Dermis blood vessel endothelial cell (primary cell): ENCODE measurements around the gene IL26. TPM values are rescaled to one million over a fixed set of nuclear protein-coding genes. Genes with fewer than 3 reads are reported as not detected.
A peak's percentile ranks its signal among the peaks of the same experiment; 100 is the strongest.
"Not testable (repeated sequence)": the region's sequence is repeated elsewhere in the genome, so short reads cannot be mapped to it uniquely, and the experiment has no call there.

Source experiments
- DNase-seq: peaks from one replicate; pipeline ENCODE4 v3.0.0; 2010
- total RNA-seq: library from RNA; depleted of rRNA; stranded (reverse); fragments of >200 nt; gene quantifications from 2 replicates; pipeline ENCODE4 v1.2.3, GENCODE V29; 2014

IL26 gene
- total RNA-seq, 1 donor from 2014 or later: not detected

GRCh38 chr12:68239309-68239982 is 13.8 kb upstream of the IL26 start:
- DNase-seq: peak; percentile 2

DNA sequence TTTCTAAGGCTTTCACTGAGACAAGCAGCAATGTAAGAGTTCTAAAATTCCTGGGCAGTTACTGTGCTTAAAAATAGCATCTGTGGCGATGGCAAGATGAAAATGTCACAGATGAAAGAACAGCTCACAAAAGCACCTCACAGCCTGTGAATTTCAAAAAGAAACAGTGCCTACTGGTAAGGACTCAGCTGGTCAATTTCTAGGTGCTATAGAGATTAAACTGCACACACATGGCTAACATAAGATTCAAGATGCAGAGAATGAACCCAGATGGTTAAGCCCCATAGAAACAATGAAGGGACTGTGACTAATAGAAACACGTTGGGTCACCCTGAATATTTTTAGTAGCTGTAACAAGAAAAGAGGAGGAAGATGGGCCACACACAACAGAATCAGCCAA is 12.0 kb upstream of the IL26 start:
- no peak for DNase-seq

GRCh38 chr12:68237078-68237477 is 11.5 kb upstream of the IL26 start:
- DNase-seq: no peak

- peak; percentile 54 for DNase-seq
Measured at GRCh38 chr12:68236421-68237059, 10.9 kb upstream of the IL26 start.

DNA sequence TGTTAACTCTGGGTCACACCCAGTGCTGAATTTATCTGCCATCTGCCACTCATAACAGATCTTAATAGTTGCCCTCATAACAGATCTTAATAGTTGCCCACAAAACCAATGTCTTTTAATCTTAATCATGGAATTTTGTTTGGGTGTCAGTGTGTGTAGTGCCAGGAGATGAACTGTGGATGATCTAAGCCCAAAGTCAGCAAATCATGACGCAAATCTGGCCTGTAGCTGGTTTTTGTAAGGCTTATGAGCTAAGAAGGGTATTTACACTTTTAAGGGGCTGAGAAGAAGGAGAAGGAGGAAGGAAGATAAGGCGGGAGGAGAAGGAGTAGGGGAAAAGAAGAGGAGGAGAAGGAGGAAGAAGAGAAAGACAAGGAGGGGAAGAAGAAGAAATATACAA is 10.0 kb upstream of the IL26 start:
- DNase-seq: no peak

DNA sequence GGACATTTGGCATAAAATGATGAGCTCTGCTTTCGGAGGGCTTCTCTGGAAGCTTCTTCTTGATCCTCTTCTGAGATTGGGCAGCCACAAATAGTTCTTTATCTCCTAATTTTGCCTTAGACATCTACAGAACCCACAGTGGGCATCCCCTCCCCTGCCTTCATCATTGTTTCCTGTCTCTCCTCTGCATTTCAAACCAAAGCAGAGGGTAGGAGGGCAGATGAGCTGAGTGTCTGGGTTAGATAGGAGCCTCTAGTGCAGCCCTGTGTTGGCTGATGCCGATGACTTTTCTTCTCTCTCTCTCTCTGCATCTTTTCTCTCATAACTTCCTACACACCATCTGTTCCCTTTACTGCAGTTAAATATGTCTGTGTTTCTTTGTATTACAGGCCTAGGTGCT is 8.5 kb upstream of the IL26 start:
- no peak for DNase-seq

DNA sequence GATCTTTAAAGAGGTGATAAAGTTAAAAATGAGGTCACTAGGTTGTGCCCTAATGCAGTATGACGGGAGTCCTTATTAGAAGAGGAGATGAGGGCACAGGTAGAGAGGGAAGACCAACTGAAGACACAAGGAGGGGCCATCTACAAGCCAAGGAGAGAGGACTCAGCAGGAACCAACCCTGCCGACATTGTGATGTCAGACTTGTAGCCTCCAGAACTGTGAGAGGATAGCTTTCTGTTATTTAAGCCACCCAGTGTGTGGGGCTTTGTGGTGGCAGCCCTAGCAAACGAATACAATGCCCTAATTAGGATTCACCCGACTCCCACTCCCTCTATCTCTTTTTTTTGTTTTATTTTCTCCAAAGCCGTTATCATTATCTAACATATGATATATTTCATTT is 7.9 kb upstream of the IL26 start:
- DNase-seq: no peak

DNA sequence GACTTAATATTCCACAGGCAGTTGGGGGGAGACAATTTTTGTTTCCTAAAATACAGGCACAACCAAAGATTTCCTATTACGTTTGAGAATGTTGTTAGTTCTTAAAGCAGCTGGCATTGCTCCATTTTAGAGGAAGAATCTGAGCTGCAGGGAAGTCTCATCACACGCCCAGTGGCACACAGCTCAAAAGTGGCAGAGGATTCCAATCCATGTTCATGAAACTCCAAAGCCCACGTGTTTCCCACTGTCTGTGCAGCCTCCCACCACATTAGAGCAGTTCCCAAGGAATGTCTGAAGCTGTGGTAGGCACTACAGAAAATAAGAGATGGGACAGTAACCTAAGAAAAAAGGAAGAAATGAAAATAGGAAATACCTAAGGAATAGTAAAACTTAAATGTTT is 6.1 kb upstream of the IL26 start:
- no peak for DNase-seq

DNA sequence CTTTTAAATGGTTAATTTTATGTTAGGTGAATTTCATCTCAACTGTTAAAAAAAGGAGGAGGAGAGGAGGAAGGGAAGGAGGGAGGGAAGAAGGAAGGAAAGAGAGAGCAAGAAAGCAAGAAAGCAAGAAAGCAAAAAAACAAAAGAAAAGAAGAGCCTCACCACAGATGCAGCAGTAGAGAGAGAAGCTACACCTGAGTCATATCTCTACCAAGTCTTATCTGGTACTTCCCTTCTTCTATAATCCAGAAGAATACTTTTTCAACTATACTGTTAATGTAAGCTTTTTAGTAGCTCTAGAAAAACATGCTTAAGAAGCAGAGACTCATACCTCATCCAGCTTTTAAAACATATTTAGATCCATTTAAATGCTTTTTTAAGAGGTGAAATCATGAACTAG is 5.6 kb upstream of the IL26 start:
- DNase-seq: no peak

GRCh38 chr12:68229956-68230355 is 4.3 kb upstream of the IL26 start:
- no peak for DNase-seq

- DNase-seq: no peak
Measured at GRCh38 chr12:68227356-68227755, 1.7 kb upstream of the IL26 start.

GRCh38 chr12:68224613-68225285 is 861 bp downstream of the IL26 start:
- DNase-seq: no peak

DNA sequence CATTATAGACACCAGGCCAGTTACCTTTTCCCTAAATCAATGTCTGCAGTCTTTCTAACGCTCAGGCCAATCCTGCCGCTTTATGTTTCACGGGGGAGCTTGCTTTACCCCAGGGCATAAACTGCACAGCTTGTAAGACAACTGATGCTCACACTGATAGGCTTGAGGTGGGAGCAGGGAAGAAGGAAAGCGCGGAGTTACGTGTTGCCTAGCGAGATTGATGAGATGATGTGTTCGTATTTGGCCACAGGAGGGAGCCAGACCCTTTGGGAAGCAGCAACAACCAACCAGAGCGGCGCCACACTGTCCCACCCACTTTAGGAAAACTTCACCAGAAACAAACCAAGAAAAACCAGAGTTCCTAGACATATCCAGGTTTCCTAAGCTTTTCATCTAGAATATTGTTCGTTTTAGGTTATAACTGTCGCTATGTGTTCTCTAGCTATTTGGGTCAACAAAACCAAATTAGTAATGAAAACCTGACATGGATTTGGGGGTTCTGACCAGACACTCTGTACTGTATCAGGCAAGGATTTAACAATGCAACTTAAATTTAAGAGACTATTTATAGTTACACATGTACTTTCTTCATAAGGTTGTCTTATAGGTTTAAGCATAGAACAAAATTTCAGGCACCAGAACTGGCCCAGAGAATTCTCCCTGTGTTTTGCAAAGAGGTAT is 2.4 kb downstream of the IL26 start:
- peak; percentile 94 for DNase-seq

GRCh38 chr12:68222326-68222725 is 3.3 kb downstream of the IL26 start:
- peak; percentile 23 for DNase-seq

DNA sequence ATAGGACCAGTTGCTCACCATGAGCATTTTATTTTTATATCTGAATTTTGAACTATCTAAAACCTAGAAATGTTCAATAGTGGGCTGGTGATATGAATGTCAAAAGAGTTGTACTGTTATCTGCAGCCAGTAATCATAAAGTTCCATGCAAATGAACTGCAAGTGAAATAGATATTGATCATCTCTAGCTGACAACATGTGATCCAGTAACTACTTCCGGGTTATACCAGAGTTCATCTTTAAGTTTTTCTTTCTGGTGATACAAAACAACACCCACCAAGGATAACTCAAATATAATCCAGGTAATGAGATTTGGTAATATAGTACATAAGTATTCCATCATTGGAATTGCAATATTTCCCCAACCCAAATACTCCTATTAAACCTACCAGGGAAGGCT is 4.1 kb downstream of the IL26 start:
- DNase-seq: no peak

DNA sequence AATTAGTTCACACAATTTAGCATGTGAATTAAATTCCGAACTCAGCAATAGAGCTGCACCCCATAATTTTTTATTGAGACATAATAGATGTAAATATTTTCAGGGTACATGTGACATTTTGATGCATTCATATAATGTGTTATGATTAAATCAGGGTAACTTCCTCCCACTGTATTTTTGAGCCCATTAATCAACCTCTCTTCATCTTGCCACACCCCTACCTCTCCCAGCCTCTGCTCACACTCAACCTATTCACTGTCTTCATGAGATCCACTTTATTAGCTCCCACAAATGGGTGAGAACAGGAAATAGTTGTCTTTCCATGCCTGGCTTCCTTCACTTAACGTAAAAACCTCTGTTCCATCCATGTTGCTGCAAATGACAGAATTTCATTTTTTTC is 14.7 kb downstream of the IL26 start:
- DNase-seq: no peak

DNA sequence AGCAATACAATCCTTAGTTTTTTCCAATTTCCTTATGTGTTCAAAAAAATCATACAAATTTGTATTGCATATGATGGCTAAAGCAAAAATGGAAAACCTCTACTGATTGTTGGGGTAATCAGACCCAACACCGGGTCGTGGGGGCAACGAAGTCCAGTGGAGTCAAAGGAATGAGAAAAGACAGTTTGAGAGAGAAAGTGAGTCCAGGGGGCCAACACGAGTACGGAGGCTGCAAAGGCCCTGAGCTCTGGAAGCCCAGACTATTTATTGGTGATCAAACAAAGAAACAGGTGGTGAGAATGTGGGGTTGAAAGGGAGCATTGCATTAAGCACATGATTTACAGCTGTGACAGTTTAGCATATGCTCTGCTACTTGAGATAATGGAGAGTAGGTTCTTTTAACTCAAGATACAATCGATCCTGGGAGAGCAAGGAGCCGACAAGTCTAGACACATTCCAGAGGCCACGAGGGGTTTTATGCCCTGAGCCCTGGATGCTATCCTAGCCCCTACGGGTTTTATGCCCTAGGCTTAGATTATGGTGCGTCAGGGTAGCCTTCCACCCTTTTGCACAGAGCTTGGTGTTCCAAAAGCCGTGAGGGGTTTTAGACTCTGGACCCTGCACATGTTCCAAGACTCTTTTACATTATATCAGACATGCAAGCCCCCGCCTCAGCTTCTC is 16.4 kb downstream of the IL26 start:
- DNase-seq: not testable (repeated sequence)

DNA sequence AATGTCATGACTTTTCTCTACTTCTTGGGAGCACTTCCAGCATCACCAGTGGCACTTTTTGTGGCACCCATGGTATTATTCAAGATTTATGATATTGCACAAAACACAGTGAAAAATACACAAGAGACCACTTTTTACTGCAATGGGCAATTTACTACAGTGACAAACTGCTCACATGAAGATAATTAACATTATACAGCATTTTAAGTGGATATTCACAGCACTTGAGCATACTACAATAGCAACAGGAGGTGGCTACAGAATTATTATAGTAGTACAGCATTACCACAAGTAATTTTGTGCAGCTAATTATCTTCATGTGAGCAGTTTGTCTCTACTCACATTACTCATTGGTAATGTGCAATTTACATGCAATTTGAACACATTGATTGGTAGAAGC is 18.3 kb downstream of the IL26 start:
- DNase-seq: no peak

DNA sequence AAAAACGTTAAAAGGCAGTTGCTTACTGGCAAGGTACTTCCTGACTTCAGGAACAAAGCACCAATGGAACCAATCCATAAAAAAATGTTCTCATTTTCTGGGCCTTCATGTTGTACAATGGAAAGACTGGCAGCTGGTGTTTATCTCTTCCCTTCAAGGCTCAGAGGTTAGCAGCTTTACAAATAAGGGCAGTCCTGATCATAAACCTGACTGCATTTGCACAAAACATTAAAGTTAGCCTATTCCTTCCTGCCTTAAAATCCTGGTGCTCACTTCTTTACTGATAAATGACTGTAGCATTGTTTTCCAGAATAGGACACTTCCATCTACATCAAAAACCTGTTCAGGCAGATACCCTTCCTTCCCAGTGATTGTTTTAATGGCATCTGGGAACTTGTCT is 19.2 kb downstream of the IL26 start:
- peak; percentile 11 for DNase-seq

DNA sequence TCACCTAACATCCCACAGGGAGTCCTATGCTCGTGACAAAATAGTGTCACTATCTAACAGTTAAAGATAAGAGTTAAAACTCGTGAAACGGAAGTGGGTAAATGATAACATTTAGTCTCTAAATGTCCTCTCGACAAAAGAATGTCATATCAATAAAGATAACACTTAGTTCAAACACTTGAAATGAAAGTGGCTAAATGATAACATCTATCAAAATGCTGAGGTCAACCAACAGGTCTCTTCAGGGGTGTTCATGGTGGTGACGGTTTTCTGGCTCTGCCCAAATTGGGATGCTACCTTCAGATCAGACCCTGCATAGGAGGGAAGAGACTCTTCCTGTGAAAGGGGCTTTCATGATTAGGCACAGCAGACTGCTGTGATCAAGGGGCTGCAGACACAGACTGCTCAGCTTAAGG is 22.1 kb downstream of the IL26 start:
- DNase-seq: no peak

DNA sequence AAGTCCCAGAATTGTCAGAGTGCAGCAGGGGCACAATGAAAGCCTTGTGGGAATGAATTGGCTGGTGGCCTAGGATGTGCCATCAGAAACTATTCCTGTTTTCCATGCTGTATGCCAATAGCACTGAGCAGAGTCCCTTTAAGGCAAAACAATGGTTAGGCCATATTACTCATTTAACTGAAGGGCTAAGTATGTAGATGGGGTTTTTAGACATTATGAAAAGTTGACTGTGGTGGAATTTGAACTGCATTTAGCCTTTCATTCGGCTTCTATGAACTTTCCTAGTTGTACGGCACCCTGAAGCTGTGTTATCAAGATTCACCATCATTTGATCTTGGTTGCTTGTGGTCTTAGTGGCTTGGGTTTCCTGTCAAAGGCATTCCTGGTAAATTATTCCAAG is 24.8 kb downstream of the IL26 start:
- DNase-seq: no peak

DNA sequence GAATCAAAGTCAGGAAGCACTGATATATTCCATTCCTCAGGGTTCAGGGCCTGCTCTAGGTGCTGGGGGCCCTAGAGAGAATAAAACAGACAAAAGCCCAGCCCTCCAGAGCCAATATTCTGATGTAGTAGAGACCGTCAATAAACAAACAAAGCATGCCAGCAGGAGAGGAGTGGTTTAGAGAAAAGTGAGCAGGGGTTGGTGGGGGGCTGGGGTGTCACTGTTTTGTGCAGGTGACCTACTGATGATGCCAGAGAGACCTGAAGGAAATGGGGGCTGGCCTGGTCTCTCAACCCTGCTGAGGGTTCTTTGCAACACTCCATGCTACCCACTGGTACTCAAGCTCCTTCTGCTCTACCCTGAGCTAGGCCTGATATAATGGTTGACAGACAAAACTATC is 26.5 kb downstream of the IL26 start:
- DNase-seq: no peak

- DNase-seq: no peak
Measured at GRCh38 chr12:68198507-68199086, 27.0 kb downstream of the IL26 start.
